ENCODE results near the gene FRAT1.
"Not testable (repeated sequence)": the region's sequence is repeated elsewhere in the genome, so short reads cannot be mapped to it uniquely, and the experiment has no call there.

FRAT1 gene

DNA sequence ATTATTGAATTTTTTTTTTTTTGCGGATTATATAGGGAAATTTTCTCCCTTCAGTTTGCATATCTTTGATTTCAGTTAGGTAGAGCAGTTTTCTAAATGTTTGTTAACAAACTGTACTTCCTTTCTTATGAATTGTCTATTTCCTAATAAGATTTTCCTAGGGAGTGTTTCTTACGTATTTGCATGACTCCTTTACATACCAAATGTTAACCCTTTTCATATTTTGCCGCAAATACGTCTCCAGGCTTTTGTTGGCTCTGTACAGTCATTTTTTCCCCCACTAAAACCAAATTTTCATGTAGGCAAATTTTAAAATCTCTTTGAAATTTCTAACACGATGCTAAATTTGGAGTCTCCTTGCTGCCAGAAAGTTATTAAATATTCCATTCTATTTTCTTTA lies 17.4 kb downstream of the FRAT1 start:
- DNase-seq = no peak

DNA sequence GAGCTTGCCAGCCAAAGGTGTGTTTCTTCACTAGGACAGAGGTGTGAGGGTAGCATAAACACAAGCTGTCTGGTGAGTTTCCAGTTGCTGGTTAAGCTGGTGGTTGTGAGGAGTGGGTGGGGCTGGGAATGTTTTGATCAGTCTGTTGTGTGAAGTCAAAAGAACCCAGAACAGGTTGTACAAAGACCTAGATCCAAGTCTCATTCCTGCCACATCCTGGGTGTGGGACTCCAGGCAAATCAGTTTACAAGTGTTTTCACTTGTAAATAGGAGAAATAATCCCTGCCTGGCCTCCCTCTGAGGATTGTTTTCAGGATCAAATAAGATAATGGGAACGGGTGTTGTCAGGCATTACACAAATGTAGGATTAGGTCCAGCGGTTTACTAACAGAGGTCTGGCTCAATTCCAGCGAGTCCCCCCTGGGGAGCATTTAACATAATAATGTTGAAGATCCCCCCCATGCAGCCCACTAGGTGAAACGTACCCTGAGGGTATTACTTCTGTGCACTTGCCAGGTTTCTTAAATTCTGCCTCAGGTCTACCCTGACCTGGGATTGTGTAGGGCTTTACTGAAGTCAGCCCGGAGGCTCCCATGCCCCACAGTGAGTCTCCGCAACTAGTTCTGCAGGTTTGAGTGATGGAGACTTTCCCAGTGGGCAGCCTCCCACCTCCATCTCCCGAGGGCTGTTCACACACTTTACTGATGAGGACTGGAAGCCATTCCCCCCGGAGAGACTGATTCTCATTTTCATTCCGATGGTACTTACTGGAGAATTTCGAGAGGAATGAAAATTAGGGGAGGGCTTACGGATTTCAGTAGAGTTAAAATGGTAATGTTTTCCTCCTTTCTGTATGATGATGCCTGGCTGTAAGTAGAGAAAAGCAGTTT lies 18.1 kb downstream of the FRAT1 start:
- no peak for DNase-seq

DNA sequence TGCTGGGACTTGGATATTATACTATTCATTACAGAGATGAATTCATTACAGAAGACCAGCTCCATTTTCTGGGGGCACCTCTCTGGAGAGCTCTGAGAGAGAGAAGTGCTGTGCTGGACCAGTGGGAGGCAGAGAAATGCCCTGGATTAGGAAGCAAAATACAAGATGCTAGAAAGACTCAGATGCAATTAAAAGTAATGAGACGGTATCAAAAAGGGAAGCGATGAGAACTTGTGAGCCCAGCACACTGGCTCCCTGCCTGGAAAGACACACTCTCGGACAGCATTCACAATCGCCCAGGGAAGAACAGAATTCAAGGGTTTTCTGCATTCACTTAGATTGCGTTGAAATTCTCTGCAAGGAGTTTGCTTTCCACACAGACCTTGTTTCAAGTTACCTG lies 19.0 kb downstream of the FRAT1 start:
- no peak for DNase-seq

DNA sequence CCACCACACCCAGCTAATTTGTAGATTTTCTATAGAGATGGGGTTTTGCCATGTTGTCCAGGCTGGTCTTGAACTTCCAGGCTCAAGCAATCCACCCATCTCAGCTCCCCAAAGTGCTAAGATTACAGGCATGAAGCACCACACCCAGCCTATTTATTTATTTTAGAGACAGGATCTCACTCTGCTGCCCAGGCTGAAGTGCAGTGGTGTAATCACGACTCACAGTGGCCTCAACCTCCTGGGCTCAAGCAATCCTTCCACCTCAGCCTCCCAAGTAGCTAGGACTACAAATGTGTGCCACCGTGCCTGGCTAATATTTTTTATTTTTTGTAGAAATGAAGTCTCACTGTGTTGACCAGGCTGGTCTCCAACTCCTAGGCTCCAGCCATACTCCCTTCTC lies 22.3 kb downstream of the FRAT1 start:
- DNase-seq = no peak

DNA sequence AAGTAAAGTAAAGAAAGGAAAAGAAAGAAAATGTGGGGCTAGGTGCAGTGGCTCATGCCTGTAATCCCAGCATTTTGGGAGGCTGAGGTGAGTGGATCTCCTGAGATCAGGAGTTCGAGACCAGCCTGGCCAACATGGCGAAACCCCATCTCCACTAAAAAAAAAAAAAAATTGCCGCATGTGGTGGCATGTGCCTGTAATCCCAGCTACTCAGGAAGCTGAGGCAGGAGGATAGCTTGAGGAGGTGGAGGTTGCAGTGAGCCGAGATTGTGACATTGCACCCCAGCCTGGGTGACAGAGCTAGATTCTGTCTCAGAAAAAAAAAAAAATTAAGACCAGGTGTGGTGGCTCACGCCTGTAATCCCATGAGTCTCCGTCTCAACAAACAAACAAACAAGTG lies 24.6 kb downstream of the FRAT1 start:
- DNase-seq = not testable (repeated sequence)

DNA sequence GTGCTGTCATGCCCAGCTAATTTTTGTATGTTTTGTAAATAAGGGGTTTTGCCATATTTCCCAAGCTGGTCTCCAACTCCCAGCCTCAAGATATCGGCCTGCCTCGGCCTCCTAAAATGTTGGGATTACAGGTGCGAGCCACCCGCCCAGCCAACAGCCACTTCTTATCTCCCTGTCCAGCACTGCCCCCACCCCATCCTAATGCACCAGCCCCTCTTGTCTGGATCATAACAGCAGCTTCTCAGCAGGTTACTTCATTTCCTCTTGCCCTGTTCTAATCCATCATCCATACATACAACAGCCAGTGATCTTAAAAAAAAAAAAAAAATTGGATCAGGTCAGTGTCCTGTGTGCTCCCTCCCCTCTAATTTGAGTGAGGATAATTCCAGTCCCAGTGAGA lies 28.2 kb downstream of the FRAT1 start:
- no peak for DNase-seq

DNA sequence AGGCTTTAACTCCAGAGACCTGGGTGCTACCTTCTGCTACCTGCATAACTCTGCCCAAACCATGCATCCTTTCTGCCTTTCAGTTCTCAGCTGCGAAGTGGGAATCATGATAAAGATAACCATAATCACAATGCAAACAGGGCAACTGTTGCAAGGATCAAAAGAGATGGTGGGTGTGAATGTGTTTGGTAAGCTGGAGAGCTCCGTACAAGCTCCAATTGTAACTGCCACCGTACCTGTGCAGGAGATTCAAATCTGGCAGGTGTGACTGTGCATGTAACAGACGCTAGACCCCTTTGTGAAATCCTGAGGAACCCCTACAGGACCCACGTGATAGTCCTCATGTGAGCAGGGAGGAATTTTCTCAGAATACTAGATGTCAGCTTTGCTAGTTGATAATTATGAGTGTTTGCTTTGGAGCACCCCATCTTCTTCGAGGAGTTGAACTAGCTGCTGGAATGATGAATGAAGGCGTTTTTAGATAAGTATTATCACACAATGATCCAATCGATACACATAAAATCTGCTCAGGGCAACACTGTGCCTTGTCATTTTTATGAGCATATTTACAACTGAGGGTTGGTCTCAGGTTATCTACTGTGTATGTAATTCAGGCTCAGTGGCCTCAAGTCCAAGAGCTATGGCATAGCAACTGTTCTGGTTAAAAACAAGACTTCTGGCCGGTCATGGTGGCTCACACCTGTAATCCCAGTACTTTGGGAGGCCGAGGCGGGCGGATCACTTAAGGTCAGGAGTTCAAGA lies 30.9 kb downstream of the FRAT1 start:
- DNase-seq = no peak

DNA sequence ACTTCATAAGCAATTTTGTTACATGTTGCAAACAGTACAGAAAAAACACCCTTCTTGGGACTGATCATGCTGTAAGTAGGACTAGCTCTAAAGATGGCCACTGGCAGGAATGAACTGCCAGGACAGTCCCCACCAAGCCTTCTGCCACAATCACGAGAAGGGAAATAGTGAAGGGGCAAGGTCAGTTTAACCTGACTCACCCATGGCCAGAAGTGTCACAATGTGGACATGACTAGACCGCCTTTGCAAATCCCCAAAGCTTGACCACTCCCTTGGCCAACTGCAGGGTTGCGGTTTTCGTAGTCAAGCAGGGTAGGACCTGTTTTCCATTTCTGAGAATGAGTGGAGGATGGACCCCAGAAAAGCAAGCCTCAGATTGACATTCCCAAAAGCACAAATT lies 34.9 kb downstream of the FRAT1 start:
- DNase-seq = no peak

DNA sequence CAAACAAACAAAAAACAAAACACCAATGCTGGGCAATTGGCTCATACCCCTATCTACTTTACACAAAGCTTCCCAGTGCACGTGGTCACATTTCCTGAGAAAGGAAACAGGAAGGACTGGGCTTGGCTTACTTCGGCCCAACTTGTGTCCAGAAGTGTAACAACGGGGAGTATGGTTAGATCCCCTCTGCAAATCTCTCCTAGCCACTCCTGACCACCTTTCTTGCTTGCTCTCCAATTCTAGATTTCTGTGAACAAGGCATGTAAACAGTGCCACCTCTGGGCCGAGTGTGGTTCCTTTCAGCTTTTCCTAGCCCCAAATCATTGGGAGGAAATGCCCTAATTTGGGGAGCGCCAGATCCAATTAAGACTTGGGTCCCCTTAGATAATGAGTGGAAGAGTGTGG lies 36.5 kb downstream of the FRAT1 start:
- DNase-seq = no peak

DNA sequence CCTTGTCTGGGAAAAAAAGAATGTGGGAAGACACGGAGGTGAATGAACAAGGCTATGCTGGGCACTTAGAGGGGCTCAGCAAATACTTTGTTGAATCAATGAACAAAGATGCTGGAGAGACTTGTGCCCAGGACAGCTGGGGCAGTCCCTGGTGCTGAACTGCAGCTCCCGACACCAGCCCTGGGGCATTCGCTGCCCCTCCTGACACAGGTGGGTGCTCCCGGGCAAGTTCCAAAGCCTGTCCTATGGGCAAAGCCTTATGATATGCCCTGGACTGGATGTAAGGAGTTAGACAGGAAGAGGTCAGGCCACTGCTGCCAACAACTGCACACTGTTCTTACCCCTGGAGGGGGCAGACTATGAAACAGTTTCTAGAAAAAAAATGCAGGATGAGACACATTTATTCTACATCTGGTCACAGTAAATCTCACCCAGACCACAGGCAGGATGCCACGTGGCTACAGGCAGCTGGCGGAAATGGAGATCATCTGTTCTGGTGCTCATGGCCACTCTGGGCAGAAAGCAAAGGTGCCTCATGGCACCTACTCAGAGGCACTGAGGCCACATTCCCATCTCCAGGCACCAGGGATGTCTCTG lies 37.3 kb downstream of the FRAT1 start:
- DNase-seq = no peak

DNA sequence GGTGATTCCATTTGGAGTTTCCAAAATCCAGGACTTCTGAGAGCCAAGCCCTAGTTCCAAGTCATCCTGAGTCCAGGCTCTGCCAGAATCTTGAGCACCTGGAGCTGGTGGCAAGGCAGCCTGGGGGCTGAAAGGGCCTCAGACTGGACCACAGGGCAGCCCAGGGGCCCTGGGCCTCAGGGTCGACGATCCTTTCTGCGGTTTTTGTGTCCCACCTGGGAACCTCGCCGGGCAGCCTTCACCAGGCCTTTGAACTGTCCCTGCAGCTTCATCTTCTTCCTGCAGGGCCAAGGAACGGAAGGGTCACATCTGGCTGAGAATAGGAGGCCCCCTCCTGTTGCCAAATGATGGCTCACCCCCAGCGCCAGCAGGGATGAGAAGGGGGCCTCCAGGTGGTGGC lies 37.8 kb downstream of the FRAT1 start:
- no peak for DNase-seq

DNA sequence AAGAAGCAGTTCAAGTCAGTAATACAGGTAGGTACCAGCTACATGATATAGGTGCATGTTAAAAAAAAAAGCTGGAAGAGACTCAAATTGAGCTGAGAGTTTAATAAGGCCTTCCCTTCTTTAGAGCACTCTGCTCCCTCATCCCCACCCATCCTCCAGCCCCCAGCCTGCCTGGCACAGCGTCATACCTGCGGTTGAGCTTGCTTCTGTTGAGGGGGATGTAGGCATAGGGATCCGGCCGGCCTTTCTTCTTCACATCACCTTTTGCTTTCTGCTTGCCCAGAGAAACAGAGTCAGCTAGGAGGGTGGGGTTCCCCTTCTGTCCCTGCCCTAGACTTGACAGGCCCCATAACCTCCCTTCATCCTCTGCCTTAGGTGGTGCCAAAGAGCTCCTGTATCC lies 39.3 kb downstream of the FRAT1 start:
- no peak for DNase-seq

DNA sequence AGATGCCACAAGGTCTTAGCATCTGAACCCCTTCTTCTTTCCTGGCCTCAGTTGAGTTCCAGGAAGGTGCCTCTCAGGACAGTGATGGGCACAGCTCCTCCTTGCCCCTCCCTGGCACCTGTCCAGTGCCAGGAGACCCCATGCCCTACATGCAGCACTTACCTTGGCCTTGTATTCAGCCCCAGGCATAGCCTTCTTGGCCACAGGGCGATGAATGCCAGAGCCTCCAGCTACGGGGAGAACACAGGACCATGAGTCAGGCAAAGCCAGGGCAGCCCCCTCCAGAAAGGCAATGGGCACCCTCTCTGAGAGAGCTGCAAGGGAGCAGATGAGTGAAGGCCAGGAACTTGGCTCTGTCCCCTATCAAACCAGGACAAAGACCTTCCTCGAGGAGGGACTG lies 39.7 kb downstream of the FRAT1 start:
- no peak for DNase-seq

DNA sequence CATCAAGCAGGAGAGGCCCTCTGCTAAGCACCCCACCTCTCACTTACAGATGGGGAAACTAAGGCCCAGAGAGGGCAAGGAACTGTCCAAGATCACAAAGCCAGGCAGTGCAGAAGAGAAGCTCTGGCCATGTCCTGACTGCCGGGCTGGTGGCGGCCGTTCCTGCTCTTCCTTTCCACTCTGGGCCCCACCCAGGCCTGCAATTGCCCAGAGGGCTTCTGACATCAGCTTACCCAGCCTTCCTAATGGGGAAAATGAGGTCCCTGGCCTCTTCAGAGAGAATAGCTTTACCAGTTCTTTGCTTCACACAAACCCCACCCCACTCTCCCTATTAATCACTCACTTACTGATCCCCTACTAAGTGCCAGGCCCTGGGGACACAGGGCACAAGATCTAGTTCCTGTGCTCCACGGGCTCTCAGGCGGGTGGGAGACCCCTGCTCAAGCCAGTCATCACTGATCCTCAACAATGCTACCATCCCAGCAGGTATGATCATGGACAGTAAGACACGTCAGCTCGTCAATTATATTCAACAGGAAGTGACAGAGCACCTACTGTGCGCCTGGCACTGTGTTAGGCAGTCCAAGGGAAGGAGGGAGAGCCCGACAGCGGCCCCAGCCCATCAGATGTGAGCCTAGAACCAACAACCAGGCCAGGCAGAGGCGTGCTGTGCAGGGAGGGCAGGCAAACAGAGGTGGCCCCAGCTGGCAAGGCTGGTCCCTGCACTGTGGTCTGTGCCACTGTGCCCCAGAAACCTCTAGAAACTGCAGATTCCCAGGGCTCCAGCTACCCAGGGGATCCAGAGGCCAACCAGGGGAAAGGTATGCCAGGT lies 41.9 kb downstream of the FRAT1 start:
- DNase-seq = no peak

DNA sequence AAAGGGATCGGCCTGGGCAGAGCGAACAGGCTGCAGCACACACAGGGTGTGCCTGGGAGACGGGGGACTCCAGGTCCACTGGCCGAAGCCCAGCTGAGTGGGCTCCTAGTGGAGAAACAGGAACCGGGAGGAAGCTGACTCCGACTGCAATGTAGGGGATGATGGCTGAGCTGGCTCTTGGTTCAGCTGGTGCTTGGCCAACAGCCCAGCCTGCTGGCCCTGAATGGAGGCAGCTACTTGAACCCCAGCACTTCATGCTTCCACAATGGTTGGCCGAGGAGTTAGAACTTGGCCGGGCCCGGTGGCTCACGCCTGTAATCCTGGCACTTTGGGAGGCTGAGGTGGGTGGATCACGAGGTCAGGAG lies 42.4 kb downstream of the FRAT1 start:
- DNase-seq = no peak

DNA sequence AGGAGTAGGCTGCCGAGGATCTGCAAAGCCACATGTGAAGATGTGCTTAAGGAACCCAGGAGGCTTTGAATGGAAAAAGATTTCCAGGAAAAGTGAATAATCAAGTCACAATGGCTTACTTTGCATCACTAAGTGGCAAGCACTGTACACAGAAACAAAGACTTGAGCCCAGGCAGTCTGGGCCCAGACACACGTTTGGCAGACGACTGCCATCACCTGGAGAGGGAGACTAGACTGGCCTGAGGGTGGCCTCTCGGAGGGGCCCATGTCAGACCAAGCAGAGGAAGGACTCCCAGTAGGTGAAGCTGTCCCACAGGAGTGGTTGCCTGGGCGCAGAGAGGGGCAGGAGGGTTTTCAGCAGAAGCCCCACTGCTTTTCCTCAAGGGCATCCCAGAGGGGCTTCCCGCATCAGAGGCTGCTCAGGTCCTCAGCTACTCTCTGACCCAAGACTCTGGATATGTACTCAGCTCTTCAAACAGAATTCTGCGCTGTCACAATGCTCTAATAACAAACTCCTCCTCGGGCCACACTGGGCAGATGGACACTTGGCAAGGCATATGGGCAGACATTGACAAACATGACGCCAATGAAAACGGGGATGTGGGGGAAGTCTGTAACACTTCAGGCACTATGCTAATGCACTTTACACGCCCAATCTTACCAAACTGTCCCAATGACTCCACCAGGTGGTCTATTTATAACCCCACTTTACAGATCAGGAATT lies 43.4 kb downstream of the FRAT1 start:
- DNase-seq = no peak

DNA sequence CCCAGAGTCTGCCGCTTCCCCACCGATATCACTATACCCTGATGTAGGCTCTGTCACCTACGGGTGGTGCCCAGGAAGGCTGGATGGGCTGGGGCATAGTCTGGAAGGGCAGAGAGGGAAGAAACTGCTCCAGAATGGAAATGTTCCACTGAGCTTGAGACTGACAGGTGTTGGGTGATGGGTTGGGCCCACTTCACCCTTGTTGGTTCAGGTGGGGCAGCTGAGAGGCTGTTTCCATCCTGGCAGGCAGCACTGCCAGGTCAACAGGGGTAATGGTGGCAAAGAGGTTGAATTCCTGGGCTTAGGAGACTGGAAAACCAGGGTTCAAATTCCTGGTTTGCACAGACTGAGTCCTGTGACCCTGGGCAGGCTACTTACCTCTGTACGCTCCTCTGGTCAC lies 44.0 kb downstream of the FRAT1 start:
- no peak for DNase-seq

DNA sequence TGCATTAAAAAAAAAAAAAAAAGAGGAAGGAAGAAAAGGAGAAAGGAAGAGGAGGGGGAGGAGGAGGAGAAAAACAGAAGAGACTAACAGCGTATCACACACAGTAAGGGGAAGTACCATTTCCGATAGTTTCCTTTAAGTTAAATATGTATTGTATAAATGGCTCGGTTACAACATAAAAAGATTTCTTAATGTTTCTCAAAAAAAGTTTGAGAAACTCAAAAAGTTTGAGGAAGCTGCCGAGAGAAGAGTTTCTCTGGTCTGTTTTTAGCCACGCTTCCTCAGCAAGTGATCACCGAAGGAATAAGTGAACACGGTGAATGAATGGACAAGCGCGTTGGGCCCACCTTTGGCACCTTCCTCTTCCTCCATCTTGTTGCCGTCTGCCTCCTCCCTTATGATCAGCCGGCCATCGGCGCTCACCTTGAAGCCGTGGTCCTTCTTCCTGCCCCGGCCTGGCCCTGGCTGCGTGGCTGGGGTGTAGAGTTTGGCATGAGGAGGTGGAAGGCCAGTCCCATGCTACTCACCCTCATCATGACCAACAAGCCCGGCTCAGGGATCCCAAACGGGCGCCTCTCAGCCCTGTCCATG lies 46.8 kb downstream of the FRAT1 start:
- no peak for DNase-seq

DNA sequence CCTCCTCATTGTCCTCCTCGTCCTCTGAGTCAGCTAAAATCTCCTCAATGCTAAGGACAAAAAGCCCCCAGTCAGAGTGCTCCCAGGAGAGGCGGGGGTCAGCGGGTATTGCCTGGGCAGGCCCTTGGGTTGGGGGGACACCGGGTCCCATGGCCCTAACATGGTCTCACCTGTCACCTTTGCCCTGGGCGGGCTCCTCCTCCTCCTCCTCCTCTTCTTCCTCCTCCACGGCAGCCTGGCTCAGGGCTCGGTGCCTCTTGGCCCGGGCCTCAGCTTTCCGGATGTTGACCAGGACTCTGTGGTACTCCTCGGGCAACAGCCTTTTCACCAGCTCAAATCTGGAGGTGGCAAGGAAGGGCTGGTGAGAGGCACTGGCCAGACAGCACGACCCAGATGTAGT lies 47.5 kb downstream of the FRAT1 start:
- DNase-seq = no peak

DNA sequence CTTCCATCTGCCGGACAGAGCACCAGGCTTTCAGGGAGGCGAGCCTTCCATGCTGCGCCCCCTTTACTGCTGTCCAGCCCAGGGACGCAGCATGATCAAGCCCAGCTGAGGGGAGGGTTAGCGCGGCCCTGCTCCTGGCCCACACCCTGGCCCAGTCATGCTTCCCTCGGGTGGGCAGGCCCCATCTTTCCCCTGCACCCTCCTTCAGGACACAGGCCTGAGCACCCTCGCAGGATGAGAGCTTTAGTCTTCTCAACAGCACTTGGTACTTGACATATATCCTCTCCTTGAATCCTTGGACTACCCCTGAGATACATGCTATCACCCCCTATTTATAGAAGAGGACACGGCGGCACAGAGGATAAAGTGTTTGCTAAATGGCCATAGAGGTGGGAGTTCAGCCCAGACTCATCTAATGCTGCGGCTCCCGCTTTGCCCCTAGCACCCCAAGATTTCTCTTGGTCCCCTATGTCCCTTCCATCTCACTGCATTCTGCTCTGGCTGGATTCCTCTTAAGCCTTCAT lies 48.1 kb downstream of the FRAT1 start:
- no peak for DNase-seq

Data from NCI-H2029 treated with DMSO at 0.1 percent for 48 hours (cell line).